HepG2 (cell line): ENCODE measurements around the gene RPP14. TPM values are rescaled to one million over a fixed set of nuclear protein-coding genes. Genes with fewer than 3 reads are reported as not detected.

Experiments used
- CEBPZ ChIP-seq: IDR thresholded peaks from 2 replicates; pipeline ENCODE4 v1.6.1; 2012; ENCODE audit warnings: low read length, improper control_type of control experiment
- HNRNPK ChIP-seq: fragments of 200-400 bp; formaldehyde crosslinking; IDR thresholded peaks from 2 replicates; pipeline ENCODE4 v1.6.1; 2018; ENCODE audit warnings: low read length, low read depth, moderate library complexity, mild to moderate bottlenecking; ENCODE audit not compliant: poor library complexity, severe bottlenecking
- SYNCRIP ChIP-seq: fragments of 200-400 bp; formaldehyde crosslinking; IDR thresholded peaks from 2 replicates; pipeline ENCODE4 v1.6.1; 2018; ENCODE audit warnings: mild to moderate bottlenecking, low read depth, low read length; ENCODE audit not compliant: insufficient read depth
- ZFP82 ChIP-seq: sonication (generic); formaldehyde crosslinking; IDR thresholded peaks from 2 replicates; pipeline ENCODE4 v1.5.1; 2020; ENCODE audit warnings: mild to moderate bottlenecking, missing genetic modification reagents, borderline replicate concordance
- ZNF160 ChIP-seq: sonication (generic); formaldehyde crosslinking; IDR thresholded peaks from 2 replicates; pipeline ENCODE4 v1.8.0; 2022; ENCODE audit warnings: mild to moderate bottlenecking, inconsistent platforms, missing genetic modification reagents
- ZNF224 ChIP-seq: sonication (generic); formaldehyde crosslinking; IDR thresholded peaks from 2 replicates; pipeline ENCODE4 v1.5.0; 2020; ENCODE audit warnings: mild to moderate bottlenecking, missing genetic modification reagents
- ZNF329 ChIP-seq: sonication (generic); formaldehyde crosslinking; IDR thresholded peaks from 2 replicates; pipeline ENCODE4 v1.9.0; 2021; ENCODE audit warnings: low read depth, mild to moderate bottlenecking, missing genetic modification reagents
- ZNF441 ChIP-seq: sonication (generic); formaldehyde crosslinking; IDR thresholded peaks from 2 replicates; pipeline ENCODE4 v1.7.0; 2021; ENCODE audit warnings: missing genetic modification reagents, borderline replicate concordance
- polyA plus RNA-seq, 8 experiments: library from polyadenylated mRNA; depleted of rRNA in 3 of 8; stranded (reverse) in 7 of 8; unstranded in 1 of 8; fragments of >200 nt; fragmentation: Illumina TruSeq in 4 of 8; extraction: Trizol in 4 of 8; gene quantifications; 2 replicates each; pipeline versions ENCODE4 v1.2.1 to v1.2.3, GENCODE V29; 2011 to 2016; ENCODE audit warnings: low read depth in 4 of 8, missing spikeins in 1 of 8, mixed read lengths in 1 of 8; ENCODE audit not compliant: insufficient read depth in 1 of 8
- total RNA-seq, 5 experiments: library from RNA; depleted of rRNA; stranded (reverse); fragments of >200 nt; fragmentation: Illumina TruSeq; extraction: Trizol; gene quantifications; 2 replicates each; pipeline ENCODE4 v1.2.3, GENCODE V29; 2016; ENCODE audit warnings: low read depth in 1 of 5
- TF ChIP-seq, protein P1 (sequence below): sonication (generic); formaldehyde crosslinking; IDR thresholded peaks from one replicate; pipeline ENCODE4 v1.5.1; 2020; ENCODE audit warnings: mild to moderate bottlenecking, missing genetic modification reagents; ENCODE audit errors: not compliant biosample characterization
- TF ChIP-seq, protein P2 (sequence below): IDR thresholded peaks from 2 replicates; pipeline ENCODE4 v1.6.1; 2016; ENCODE audit warnings: low read depth

RPP14 gene
- total and polyA plus RNA-seq, 2 of the 13 experiments (the other 11 are each of a cell fraction or from before 2014, with no cell fraction given) = 15.4 to 16.2 TPM

DNA sequence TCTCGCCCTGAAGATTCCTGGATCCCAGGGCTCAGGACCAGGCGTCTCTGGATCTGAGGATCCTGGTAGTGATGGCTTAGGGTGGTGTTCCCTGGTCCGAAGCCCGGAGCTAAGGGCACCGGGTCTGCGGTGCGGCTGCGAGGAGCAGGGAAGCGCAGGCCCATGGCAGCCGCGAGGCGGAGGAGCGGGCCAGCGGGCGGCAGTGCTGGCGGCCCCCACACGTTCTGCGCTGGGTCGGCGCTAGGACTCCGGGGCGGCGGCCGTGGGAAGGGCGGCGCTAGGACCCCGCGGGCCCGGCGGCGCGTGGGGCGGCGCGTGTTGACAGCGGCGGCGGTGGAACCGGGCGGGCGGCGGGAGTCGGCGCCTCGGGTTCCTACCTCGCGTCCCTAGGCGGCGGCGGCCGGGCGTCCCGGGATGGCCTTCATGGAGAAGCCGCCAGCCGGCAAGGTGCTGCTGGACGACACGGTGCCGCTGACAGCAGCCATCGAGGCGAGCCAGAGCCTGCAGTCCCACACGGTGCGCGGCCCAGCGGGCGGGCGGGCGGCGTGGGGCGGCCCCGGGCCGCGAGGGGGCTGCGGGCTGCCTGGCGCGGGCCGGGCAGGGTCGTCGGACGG lies 26.6 kb downstream of the RPP14 start, which contains the start of gene PXK (continued):
- TF ChIP-seq, protein P1, sequence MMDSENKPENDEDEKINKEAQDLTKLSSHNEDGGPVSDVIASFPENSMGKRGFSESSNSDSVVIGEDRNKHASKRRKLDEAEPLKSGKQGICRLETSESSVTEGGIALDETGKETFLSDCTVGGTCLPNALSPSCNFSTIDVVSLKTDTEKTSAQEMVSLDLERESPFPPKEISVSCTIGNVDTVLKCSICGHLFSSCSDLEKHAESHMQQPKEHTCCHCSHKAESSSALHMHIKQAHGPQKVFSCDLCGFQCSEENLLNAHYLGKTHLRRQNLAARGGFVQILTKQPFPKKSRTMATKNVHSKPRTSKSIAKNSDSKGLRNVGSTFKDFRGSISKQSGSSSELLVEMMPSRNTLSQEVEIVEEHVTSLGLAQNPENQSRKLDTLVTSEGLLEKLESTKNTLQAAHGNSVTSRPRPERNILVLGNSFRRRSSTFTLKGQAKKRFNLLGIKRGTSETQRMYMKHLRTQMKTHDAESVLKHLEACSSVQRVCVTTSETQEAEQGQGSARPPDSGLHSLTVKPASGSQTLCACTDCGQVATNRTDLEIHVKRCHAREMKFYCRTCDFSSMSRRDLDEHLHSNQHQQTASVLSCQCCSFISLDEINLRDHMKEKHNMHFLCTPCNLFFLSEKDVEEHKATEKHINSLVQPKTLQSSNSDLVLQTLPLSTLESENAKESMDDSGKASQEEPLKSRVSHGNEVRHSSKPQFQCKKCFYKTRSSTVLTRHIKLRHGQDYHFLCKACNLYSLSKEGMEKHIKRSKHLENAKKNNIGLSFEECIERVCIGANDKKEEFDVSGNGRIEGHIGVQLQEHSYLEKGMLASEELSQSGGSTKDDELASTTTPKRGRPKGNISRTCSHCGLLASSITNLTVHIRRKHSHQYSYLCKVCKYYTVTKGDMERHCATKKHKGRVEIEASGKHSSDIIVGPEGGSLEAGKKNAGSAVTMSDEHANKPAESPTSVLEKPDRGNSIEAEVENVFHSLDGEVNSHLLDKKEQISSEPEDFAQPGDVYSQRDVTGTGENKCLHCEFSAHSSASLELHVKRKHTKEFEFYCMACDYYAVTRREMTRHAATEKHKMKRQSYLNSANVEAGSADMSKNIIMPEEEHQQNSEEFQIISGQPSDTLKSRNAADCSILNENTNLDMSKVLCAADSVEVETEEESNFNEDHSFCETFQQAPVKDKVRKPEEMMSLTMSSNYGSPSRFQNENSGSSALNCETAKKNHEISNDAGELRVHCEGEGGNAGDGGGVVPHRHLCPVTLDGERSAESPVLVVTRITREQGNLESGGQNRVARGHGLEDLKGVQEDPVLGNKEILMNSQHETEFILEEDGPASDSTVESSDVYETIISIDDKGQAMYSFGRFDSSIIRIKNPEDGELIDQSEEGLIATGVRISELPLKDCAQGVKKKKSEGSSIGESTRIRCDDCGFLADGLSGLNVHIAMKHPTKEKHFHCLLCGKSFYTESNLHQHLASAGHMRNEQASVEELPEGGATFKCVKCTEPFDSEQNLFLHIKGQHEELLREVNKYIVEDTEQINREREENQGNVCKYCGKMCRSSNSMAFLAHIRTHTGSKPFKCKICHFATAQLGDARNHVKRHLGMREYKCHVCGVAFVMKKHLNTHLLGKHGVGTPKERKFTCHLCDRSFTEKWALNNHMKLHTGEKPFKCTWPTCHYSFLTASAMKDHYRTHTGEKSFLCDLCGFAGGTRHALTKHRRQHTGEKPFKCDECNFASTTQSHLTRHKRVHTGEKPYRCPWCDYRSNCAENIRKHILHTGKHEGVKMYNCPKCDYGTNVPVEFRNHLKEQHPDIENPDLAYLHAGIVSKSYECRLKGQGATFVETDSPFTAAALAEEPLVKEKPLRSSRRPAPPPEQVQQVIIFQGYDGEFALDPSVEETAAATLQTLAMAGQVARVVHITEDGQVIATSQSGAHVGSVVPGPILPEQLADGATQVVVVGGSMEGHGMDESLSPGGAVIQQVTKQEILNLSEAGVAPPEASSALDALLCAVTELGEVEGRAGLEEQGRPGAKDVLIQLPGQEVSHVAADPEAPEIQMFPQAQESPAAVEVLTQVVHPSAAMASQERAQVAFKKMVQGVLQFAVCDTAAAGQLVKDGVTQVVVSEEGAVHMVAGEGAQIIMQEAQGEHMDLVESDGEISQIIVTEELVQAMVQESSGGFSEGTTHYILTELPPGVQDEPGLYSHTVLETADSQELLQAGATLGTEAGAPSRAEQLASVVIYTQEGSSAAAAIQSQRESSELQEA (CRISPR knock-in tag) = no peak
- TF ChIP-seq SYNCRIP = no peak
- TF ChIP-seq HNRNPK = no peak
- no peak for TF ChIP-seq ZNF224 (CRISPR knock-in tag)
- TF ChIP-seq ZNF329 (CRISPR knock-in tag) = no peak
- TF ChIP-seq ZNF160 = 0 out of 2 replicates have a peak, but pooled peaks have one; percentile 45
- no peak for TF ChIP-seq CEBPZ
- TF ChIP-seq, protein P2, sequence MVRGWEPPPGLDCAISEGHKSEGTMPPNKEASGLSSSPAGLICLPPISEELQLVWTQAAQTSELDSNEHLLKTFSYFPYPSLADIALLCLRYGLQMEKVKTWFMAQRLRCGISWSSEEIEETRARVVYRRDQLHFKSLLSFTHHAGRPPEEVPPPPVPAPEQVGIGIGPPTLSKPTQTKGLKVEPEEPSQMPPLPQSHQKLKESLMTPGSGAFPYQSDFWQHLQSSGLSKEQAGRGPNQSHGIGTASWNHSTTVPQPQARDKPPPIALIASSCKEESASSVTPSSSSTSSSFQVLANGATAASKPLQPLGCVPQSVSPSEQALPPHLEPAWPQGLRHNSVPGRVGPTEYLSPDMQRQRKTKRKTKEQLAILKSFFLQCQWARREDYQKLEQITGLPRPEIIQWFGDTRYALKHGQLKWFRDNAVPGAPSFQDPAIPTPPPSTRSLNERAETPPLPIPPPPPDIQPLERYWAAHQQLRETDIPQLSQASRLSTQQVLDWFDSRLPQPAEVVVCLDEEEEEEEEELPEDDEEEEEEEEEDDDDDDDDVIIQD (CRISPR knock-in tag) = no peak
- no peak for TF ChIP-seq ZFP82
- TF ChIP-seq ZNF441 (CRISPR knock-in tag) = 0 out of 2 replicates have a peak, but pooled peaks have one; percentile 71
